HG03575 (cell line): Measurements from ENCODE around the gene RXFP1.

ENCODE experiments used
- ATAC-seq: cut with Tn5 transposase; IDR thresholded peaks from one replicate; pipeline ENCODE4 v1.9.1; 2021; ENCODE audit not compliant: unreplicated experiment, insufficient number of reproducible peaks, low FRiP score; ENCODE audit errors: extremely low read depth

Gene RXFP1

GRCh38 chr4:158521484-158522088, at the start of gene RXFP1:
TSS of gene RXFP1 (plus strand) at chr4:158521882. CDS start at chr4:158521977, 95 bp downstream.
- ATAC-seq = no peak

GRCh38 chr4:158481811-158482210, 39.9 kb upstream of the RXFP1 start:
- ATAC-seq = no peak

- no peak for ATAC-seq
Observed at GRCh38 chr4:158484173-158484885, 37.4 kb upstream of the RXFP1 start.

GRCh38 chr4:158490629-158491028, 31.1 kb upstream of the RXFP1 start:
- no peak for ATAC-seq

- no peak for ATAC-seq
Observed at GRCh38 chr4:158492391-158492790, 29.3 kb upstream of the RXFP1 start.

GRCh38 chr4:158496030-158496741, 25.5 kb upstream of the RXFP1 start:
- ATAC-seq = no peak

- no peak for ATAC-seq
Observed at GRCh38 chr4:158500054-158500453, 21.6 kb upstream of the RXFP1 start.

- no peak for ATAC-seq
Observed at GRCh38 chr4:158513256-158513655, 8.4 kb upstream of the RXFP1 start.

GRCh38 chr4:158519226-158519625, 2.5 kb upstream of the RXFP1 start:
- no peak for ATAC-seq

GRCh38 chr4:158523990-158524535, 2.4 kb downstream of the RXFP1 start:
- no peak for ATAC-seq

GRCh38 chr4:158527516-158527915, 5.8 kb downstream of the RXFP1 start:
- no peak for ATAC-seq

- ATAC-seq = no peak
Observed at GRCh38 chr4:158529505-158529904, 7.8 kb downstream of the RXFP1 start.

GRCh38 chr4:158530381-158530780, 8.7 kb downstream of the RXFP1 start:
- no peak for ATAC-seq

GRCh38 chr4:158530898-158531297, 9.2 kb downstream of the RXFP1 start:
- no peak for ATAC-seq

GRCh38 chr4:158532556-158533231, 11.0 kb downstream of the RXFP1 start:
- no peak for ATAC-seq

- no peak for ATAC-seq
Observed at GRCh38 chr4:158534727-158535126, 13.0 kb downstream of the RXFP1 start.

- no peak for ATAC-seq
Observed at GRCh38 chr4:158535130-158535614, 13.5 kb downstream of the RXFP1 start.

- ATAC-seq = no peak
Observed at GRCh38 chr4:158536833-158537232, 15.2 kb downstream of the RXFP1 start.

GRCh38 chr4:158538176-158538575, 16.5 kb downstream of the RXFP1 start:
- ATAC-seq = no peak
